Esophagus squamous epithelium (tissue), 5 donors: ENCODE measurements around the gene FMN2. TPM values are rescaled to one million over a fixed set of nuclear protein-coding genes. Genes with fewer than 3 reads are reported as not detected.
"Not testable (repeated sequence)": the region's sequence is repeated elsewhere in the genome, so short reads cannot be mapped to it uniquely, and the experiment has no call there.

Experiments
- DNase-seq: peaks from one replicate; lab custom pipeline; 2025; lab: John Stamatoyannopoulos, UW
- H3K27ac ChIP-seq, 4 donors: fragments of 200-600 bp; sonication (generic); one replicate each; pipeline ENCODE4 v1.5.1; 2016 to 2019; ENCODE audit warnings: mild to moderate bottlenecking in 1 of 4
- H3K27me3 ChIP-seq, 4 donors: fragments of 200-600 bp; sonication (generic); 1 replicate in 3 of 4; 2 replicates in 1 of 4; pipeline versions ENCODE4 v1.5.1 to v1.6.0; 2017 to 2021; ENCODE audit warnings: antibody characterized with exemption in 1 of 4
- H3K36me3 ChIP-seq, 3 donors: fragments of 200-600 bp; sonication (generic); one replicate each; pipeline ENCODE4 v1.5.1; 2016 to 2019
- H3K4me1 ChIP-seq, 3 donors: fragments of 200-600 bp; sonication (generic); one replicate each; pipeline ENCODE4 v1.5.1; 2017 to 2019
- H3K4me3 ChIP-seq, 4 donors: fragments of 200-600 bp; sonication (generic); 1 replicate in 3 of 4; 2 replicates in 1 of 4; pipeline ENCODE4 v1.5.1; 2016 to 2019; ENCODE audit warnings: mild to moderate bottlenecking in 2 of 4, moderate library complexity in 1 of 4
- H3K9me3 ChIP-seq, 3 donors: fragments of 200-600 bp; sonication (generic); one replicate each; pipeline ENCODE4 v1.5.1; 2016 to 2019
- POLR2A ChIP-seq, 4 donors: fragments of 450-650 bp; IDR thresholded peaks; one replicate each; pipeline ENCODE4 v1.6.1; 2017; ENCODE audit warnings: antibody characterized with exemption in 4 of 4, mild to moderate bottlenecking in 4 of 4, moderate library complexity in 3 of 4
- WGBS, 2 donors: methylation state at CpG; one replicate each; pipeline ENCODE4 v1.1.5; 2018; 5-methylcytosine and 5-hydroxymethylcytosine counted together
- intact Hi-C: fragments of 100-400 bp; cut with DNase I; formaldehyde crosslinking; loops from one replicate; pipeline ENCODE4 v1.15.0; 2022
- total RNA-seq, 4 donors: library from RNA; depleted of rRNA; stranded (reverse); fragments of >200 nt; gene quantifications; one replicate each; pipeline ENCODE4 v1.1.0, GENCODE V29; 2016
- TF ChIP-seq, protein P1 (sequence below), 6 experiments: fragments of 450-650 bp in 4 of 6; fragments of 200-600 bp in 2 of 6; sonication (generic) in 2 of 6; IDR thresholded peaks; one replicate each; pipeline ENCODE4 v1.5.1; 2016 to 2019; ENCODE audit warnings: antibody characterized with exemption in 6 of 6, mild to moderate bottlenecking in 4 of 6, moderate library complexity in 4 of 6
- donor health status: DM: yes; HTN: yes; CAD: no.

The FMN2 gene
- total RNA-seq, 4 donors from 2014 or later, result 0.19 to 0.35 TPM; not detected in 2

DNA sequence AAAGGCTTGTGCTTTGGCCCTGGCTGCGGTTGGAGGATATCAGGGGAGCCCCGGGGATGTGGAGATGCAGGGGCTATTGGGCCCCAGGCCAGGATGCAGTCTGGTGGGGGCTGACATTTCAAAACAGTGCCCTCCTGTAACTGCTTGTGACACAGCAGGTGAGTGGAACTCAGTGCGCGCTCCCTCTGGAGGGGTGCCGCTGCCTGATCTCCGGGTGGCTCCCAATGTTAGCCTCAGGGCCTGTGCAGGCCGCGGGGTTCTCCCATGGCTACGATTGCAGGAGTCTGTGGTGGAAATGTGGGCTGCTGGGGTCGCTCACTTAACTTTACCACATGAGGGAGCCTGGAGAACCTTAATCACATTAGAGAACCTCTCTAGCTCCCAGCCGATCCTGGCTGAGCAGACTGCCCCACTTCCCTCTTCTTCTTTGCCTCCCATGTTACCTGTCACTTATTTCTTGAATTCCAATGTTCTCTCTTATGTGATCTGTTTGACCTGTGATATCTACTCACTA, 163.2 kb downstream of the FMN2 start:
- TF ChIP-seq POLR2A (IDR thresholded peaks at IDR 0.05), result no peak
- TF ChIP-seq, protein P1, sequence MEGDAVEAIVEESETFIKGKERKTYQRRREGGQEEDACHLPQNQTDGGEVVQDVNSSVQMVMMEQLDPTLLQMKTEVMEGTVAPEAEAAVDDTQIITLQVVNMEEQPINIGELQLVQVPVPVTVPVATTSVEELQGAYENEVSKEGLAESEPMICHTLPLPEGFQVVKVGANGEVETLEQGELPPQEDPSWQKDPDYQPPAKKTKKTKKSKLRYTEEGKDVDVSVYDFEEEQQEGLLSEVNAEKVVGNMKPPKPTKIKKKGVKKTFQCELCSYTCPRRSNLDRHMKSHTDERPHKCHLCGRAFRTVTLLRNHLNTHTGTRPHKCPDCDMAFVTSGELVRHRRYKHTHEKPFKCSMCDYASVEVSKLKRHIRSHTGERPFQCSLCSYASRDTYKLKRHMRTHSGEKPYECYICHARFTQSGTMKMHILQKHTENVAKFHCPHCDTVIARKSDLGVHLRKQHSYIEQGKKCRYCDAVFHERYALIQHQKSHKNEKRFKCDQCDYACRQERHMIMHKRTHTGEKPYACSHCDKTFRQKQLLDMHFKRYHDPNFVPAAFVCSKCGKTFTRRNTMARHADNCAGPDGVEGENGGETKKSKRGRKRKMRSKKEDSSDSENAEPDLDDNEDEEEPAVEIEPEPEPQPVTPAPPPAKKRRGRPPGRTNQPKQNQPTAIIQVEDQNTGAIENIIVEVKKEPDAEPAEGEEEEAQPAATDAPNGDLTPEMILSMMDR (IDR thresholded peaks at IDR 0.05), result no peak
- Histone ChIP-seq H3K27me3 (no peaks in the 10 kb centered on the region), H3K9me3 (peaks cover 0 to 18% (median 5%) of the 10 kb centered on the region in 3 donors), H3K27ac (no peak overlapping the region), H3K36me3 (no peaks in the 10 kb centered on the region), H3K4me1 (no peaks in the 10 kb centered on the region), H3K4me3 (no peak overlapping the region)
- intact Hi-C loops, result no loop called here
- WGBS, 2 donors, result 67 to 74% methylated on average over 1 to 3 of the region's 11 CpGs
- DNase-seq, result no peak

DNA sequence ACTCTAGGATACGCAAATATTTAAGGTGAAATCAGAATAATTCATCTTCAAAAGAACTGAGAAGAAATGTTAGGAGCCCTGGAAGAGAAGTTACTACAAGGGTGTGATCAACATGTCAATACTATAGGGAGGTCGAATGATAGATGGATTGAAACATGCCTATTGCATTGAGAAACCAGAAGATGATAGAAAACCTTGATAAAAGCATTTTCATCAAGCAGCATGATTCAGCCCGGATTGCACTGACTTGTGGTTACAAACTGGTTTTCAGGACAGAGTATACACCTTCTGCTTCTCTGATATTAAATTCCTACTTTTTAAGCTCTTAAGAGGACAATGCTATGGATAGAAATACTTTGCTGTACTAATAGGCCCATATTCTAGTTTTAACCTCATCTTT, 164.2 kb downstream of the FMN2 start:
- Histone ChIP-seq H3K27me3 (no peaks in the 10 kb centered on the region), H3K9me3 (peaks cover 0 to 18% (median 5%) of the 10 kb centered on the region in 3 donors), H3K4me1 (no peaks in the 10 kb centered on the region), H3K27ac (no peak overlapping the region), H3K36me3 (no peaks in the 10 kb centered on the region), H3K4me3 (no peak overlapping the region)
- WGBS, 2 donors, result 74 to 79% methylated on average over 3 of the region's 3 CpGs
- no peak for DNase-seq
- TF ChIP-seq, protein P1 (IDR thresholded peaks at IDR 0.05), result no peak
- no peak for TF ChIP-seq POLR2A (IDR thresholded peaks at IDR 0.05)
- intact Hi-C loops, result no loop called here

DNA sequence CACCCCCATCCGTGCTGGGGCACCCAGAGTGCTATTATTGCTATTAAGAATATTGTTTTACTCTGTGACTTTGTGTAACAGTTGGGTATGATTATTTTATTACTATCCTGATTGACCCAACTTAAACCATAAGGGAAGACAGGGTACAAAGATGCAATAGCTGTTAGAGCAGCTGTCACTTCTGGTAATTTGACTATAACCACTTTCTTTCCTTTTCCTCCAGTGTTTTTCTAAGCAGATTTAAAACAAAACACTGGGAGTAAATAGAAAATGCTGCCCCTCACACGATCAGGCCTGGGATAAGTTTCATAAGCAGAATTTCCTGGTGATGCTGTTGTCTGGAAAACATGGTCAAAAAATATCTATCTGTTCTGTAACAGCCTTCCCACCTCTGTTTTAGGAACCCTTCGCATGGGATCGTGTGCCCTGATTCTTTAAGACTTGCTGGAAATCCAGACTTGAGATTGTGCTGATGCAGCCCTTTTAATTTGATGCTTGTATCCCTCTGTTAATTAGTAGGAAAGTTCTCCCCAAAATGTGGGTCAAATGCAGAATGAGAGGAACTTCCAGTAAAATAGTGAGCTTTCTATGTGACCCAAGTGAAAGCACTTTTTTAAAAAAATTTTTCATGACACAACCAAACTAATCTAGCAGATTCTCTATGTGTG, 165.3 kb downstream of the FMN2 start:
- TF ChIP-seq, protein P1 (IDR thresholded peaks at IDR 0.05), result no peak
- no peak for TF ChIP-seq POLR2A (IDR thresholded peaks at IDR 0.05)
- intact Hi-C loops, result no loop called here
- Histone ChIP-seq H3K27me3 (no peaks in the 10 kb centered on the region), H3K36me3 (no peaks in the 10 kb centered on the region), H3K9me3 (peaks cover 0 to 18% (median 5%) of the 10 kb centered on the region in 3 donors), H3K4me1 (no peaks in the 10 kb centered on the region), H3K27ac (no peak overlapping the region), H3K4me3 (no peak overlapping the region)
- WGBS, 2 donors, result 54 to 63% methylated on average over 4 of the region's 4 CpGs
- DNase-seq, result no peak

DNA sequence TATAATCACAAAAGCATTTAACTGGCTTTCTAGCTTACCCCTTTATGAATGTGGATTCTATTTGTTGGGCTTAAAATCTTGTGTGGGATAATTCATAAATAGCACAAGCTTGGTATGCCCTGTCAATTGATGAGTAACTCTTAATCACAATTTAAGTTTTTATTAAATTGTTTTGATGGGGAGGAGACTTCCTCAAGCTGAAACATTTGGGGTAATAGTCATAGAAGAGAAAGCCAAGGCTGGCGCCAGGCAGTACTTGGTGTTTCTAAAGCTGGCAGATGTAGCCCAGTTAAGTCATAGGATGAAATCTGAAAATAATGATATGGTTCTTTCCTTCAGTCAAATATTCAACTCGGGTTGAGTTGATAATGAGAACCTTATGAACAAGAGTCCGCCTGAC, 167.2 kb downstream of the FMN2 start:
- Histone ChIP-seq H3K27ac (no peak overlapping the region), H3K4me3 (no peak overlapping the region), H3K4me1 (no peaks in the 10 kb centered on the region), H3K27me3 (no peaks in the 10 kb centered on the region), H3K9me3 (peaks cover 0 to 15% (median under 1%) of the 10 kb centered on the region in 3 donors), H3K36me3 (no peaks in the 10 kb centered on the region)
- no peak for DNase-seq
- TF ChIP-seq POLR2A (IDR thresholded peaks at IDR 0.05), result no peak
- TF ChIP-seq, protein P1 (IDR thresholded peaks at IDR 0.05), result no peak
- intact Hi-C loops, result no loop called here
- 64 to 75% methylated on average over 3 of the region's 3 CpGs for WGBS, 2 donors

DNA sequence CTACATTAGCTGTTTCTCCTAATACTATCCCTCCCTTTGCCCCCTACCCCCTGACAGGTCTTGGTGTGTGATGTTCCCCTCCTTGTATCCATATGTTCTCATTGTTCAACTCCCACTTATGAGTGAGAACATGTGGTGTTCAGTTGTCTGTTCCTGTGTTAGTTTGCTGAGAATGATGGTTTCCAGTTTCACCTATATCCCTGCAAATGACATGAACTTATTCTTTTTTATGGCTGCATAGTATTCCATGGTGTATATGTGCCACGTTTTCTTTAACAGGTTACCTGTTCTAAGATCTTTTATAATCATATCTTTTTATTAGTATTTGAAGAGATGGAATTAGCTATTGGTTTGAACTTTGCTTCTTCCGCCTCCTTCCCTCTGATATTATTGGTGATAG, 172.8 kb downstream of the FMN2 start:
- H3K27me3 ChIP-seq, H3K4me1 ChIP-seq, H3K9me3 ChIP-seq, H3K27ac ChIP-seq, H3K4me3 ChIP-seq, H3K36me3 ChIP-seq, DNase-seq, intact Hi-C loops: not testable (repeated sequence)
- 65 to 74% methylated on average over 2 of the region's 2 CpGs for WGBS, 2 donors
